ENCODE data around the gene SCAP.

DNA sequence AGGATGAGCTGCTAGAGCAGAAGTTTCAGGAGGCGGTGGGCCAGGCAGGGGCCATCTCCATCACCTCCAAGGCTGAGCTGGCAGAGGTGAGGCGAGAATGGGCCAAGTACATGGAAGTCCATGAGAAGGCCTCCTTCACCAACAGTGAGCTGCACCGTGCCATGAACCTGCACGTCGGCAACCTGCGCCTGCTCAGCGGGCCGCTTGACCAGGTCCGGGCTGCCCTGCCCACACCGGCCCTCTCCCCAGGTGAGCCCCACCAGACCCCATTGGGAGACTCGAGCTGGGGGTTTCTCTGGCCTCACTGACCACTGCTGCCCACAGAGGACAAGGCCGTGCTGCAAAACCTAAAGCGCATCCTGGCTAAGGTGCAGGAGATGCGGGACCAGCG is 66.9 kb downstream of the SCAP start:
- TF ChIP-seq KLF16 (CRISPR knock-in tag; IDR thresholded peaks at IDR 0.05) (no peak), KLF6 (CRISPR knock-in tag; IDR thresholded peaks at IDR 0.05) (no peak), HOXA5 (CRISPR knock-in tag; IDR thresholded peaks at IDR 0.05) (no peak), CHD4 (IDR thresholded peaks at IDR 0.05; ENCODE audit: borderline replicate concordance, low read length) (no peak), ZNF7 (CRISPR knock-in tag; IDR thresholded peaks at IDR 0.05) (no peak)
- TF ChIP-seq, protein P1, sequence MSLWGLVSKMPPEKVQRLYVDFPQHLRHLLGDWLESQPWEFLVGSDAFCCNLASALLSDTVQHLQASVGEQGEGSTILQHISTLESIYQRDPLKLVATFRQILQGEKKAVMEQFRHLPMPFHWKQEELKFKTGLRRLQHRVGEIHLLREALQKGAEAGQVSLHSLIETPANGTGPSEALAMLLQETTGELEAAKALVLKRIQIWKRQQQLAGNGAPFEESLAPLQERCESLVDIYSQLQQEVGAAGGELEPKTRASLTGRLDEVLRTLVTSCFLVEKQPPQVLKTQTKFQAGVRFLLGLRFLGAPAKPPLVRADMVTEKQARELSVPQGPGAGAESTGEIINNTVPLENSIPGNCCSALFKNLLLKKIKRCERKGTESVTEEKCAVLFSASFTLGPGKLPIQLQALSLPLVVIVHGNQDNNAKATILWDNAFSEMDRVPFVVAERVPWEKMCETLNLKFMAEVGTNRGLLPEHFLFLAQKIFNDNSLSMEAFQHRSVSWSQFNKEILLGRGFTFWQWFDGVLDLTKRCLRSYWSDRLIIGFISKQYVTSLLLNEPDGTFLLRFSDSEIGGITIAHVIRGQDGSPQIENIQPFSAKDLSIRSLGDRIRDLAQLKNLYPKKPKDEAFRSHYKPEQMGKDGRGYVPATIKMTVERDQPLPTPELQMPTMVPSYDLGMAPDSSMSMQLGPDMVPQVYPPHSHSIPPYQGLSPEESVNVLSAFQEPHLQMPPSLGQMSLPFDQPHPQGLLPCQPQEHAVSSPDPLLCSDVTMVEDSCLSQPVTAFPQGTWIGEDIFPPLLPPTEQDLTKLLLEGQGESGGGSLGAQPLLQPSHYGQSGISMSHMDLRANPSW (CRISPR knock-in tag; IDR thresholded peaks at IDR 0.05; ENCODE audit: borderline replicate concordance): no peak
- TF ChIP-seq, protein P2, sequence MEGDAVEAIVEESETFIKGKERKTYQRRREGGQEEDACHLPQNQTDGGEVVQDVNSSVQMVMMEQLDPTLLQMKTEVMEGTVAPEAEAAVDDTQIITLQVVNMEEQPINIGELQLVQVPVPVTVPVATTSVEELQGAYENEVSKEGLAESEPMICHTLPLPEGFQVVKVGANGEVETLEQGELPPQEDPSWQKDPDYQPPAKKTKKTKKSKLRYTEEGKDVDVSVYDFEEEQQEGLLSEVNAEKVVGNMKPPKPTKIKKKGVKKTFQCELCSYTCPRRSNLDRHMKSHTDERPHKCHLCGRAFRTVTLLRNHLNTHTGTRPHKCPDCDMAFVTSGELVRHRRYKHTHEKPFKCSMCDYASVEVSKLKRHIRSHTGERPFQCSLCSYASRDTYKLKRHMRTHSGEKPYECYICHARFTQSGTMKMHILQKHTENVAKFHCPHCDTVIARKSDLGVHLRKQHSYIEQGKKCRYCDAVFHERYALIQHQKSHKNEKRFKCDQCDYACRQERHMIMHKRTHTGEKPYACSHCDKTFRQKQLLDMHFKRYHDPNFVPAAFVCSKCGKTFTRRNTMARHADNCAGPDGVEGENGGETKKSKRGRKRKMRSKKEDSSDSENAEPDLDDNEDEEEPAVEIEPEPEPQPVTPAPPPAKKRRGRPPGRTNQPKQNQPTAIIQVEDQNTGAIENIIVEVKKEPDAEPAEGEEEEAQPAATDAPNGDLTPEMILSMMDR (CRISPR knock-in tag; IDR thresholded peaks at IDR 0.05): no peak

Measured in HepG2 (cell line).